HFF-Myc (cell line): ENCODE measurements around the gene COL19A1.

Source experiments
- DNase-seq: peaks from one replicate; pipeline ENCODE4 v3.0.0-alpha.2; 2011; ENCODE audit warnings: low read depth; ENCODE audit errors: extremely low read depth
- H3K4me3 ChIP-seq: replicated peaks from 2 replicates; pipeline ENCODE4 v1.5.1; 2011; ENCODE audit warnings: low read depth, mild to moderate bottlenecking, control low read depth, low read length
- TF ChIP-seq, protein P1 (sequence below): IDR thresholded peaks from 2 replicates; pipeline ENCODE4 v1.5.1; 2012; ENCODE audit warnings: mild to moderate bottlenecking, low read depth, low read length, control low read depth; ENCODE audit errors: missing control alignments

Gene COL19A1

DNA sequence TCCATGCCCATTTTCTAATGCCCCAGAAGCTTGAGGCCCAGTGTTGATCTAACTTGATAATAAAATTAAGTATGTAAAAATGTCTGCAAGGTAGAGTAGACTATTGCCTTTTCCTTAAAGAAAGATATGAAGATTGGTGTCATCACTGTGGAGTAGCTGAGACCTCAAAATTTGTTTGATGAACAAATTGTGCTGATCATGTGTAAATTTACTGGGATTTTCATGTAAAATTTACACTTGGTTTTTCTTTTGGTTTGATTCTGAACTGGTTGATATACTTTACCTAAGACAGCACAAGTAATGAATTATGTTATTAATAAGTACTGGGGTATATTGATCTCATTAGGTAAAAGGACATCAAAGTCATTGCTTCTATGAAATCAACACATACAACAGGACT, 207.3 kb downstream of the COL19A1 start:
- no peak overlapping the region for H3K4me3 ChIP-seq
- TF ChIP-seq, protein P1, sequence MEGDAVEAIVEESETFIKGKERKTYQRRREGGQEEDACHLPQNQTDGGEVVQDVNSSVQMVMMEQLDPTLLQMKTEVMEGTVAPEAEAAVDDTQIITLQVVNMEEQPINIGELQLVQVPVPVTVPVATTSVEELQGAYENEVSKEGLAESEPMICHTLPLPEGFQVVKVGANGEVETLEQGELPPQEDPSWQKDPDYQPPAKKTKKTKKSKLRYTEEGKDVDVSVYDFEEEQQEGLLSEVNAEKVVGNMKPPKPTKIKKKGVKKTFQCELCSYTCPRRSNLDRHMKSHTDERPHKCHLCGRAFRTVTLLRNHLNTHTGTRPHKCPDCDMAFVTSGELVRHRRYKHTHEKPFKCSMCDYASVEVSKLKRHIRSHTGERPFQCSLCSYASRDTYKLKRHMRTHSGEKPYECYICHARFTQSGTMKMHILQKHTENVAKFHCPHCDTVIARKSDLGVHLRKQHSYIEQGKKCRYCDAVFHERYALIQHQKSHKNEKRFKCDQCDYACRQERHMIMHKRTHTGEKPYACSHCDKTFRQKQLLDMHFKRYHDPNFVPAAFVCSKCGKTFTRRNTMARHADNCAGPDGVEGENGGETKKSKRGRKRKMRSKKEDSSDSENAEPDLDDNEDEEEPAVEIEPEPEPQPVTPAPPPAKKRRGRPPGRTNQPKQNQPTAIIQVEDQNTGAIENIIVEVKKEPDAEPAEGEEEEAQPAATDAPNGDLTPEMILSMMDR, result no peak
- DNase-seq, result no peak

DNA sequence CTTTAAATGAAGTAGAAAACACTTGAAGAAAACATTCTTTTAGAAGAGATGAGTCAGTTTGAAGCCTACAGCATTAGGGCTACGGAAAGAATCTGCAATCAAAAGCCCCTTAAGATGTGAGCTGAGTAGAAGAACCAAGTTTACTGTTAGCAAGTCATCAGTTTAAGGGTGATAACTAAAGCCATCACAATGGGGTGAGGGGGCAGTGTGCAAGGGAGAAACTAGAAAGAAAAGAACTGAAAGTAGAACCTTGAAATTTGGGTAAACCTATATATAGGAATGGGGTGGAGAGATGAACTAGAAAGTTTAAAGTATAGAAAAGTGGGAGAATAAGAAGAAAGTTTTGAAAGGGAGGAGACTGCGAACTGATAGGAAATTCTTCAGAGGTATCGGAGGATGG, 212.9 kb downstream of the COL19A1 start:
- no peak overlapping the region for H3K4me3 ChIP-seq
- DNase-seq, result no peak
- TF ChIP-seq, protein P1, result no peak

DNA sequence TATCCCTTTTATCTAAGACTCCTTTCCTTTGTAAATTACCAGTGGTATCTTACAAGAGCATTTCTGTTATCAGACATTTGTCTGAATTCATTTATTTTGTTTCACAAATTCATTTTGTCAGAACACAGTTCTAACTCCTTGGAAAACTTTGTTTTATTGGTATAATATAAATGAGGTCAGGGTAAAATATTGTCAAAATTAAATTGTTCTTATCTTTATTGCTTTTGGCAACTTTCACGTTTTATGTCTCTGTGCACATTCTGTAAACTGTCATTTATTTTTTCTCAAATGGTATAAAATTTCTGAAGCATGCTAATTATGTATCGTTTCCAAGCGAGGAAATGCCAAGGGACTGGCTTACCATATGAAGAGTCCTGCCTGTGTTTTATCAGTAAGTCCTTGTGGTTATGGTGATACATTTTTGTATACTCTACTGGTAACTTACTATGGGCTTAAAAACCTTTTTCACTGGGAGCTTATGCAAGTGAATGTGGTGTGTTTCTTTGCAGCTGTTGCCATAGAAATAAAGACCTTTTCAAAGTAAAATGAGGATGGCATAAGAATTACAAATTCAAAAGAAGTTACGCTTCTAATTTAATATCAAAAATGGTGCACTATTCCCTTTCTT, 214.2 kb downstream of the COL19A1 start:
- no peak overlapping the region for H3K4me3 ChIP-seq
- no peak for DNase-seq
- TF ChIP-seq, protein P1, result no peak

DNA sequence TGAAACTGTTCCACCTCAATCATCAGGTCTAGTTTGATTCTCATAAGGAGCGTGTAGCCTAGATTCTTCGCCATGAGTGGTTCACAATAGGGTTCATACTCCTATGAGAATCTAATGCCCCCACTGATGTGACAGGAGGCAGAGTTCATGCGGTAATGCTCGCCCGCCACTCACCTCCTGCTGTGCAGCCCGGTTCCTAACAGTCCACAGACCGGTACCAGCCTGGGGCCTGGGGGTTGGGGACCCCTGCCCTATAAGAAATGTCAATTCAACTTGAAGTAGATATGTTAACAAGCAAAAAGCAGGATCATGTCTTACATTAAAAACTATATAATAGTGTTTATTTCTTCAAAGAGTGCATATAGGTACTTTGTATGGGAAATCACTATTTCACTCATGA, 216.5 kb downstream of the COL19A1 start:
- TF ChIP-seq, protein P1, result no peak
- DNase-seq, result no peak
- H3K4me3 ChIP-seq, result no peak overlapping the region

DNA sequence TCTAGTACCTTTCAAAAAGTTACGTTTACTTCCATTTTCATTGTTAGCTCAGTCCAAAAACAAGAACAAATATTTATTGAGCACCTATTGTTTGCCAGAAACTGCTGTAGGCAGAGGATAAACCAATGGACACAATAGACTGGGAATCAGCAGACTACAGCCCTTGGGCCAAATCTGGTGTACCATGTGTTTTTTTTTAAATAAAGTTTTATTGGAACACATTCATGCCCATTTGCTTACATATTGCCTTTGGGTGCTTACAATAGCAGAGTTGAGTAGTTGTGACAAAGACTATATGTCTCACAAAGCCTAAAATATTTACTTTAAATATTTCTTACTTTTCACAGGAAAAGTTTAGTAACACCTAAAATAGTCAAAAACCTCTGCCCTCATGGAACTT, 220.4 kb downstream of the COL19A1 start:
- H3K4me3 ChIP-seq, result no peak overlapping the region
- TF ChIP-seq, protein P1, result no peak
- DNase-seq, result no peak

DNA sequence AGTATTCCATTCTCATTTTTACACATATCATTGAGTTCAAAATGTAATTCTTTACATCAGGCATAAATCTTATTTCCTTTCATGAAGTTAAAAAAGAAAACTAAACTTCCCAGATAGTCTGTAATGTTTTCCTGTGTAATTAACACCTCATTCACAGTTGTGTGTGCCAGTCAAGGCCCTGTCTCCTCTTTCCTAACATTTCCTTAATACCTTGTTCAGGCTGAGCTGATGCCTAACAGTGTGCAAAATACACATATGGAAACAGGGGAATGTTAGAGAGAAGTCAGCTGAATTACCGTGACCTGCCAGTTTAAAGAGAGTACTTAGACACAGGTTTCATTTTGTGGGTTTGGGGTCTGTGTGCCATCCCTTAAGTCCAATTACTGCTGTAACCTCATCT, 227.8 kb downstream of the COL19A1 start:
- TF ChIP-seq, protein P1, result no peak
- DNase-seq, result no peak
- H3K4me3 ChIP-seq, result no peak overlapping the region

DNA sequence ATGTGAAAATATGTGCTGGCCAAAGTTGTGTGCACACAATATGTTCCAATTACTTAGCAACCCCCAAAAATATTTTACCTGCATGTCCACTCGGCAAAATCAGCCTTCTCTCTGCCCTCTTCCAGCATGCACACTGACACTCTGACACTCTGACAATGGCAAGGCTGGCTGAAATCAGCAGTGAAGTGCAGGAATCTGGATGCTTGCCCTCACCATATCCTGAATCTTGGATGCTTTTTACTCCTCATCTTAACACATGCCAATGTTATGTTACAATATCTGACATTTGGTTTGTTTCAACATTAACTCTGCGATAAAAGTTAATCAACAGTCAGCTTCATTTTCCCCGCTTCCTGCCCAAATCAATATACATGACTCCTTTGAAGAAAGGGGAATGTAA, 233.4 kb downstream of the COL19A1 start:
- no peak overlapping the region for H3K4me3 ChIP-seq
- TF ChIP-seq, protein P1, result no peak
- no peak for DNase-seq
